CMK (cell line): Measurements from ENCODE around the gene SETD2.

ENCODE experiments used
- DNase-seq: peaks from one replicate; pipeline ENCODE4 v3.0.0-alpha.2; 2010; ENCODE audit warnings: low read depth

The SETD2 gene

GRCh38 chr3:46998121-46998851, 165.6 kb downstream of the SETD2 start:
- DNase-seq, result peak; percentile 54

DNA sequence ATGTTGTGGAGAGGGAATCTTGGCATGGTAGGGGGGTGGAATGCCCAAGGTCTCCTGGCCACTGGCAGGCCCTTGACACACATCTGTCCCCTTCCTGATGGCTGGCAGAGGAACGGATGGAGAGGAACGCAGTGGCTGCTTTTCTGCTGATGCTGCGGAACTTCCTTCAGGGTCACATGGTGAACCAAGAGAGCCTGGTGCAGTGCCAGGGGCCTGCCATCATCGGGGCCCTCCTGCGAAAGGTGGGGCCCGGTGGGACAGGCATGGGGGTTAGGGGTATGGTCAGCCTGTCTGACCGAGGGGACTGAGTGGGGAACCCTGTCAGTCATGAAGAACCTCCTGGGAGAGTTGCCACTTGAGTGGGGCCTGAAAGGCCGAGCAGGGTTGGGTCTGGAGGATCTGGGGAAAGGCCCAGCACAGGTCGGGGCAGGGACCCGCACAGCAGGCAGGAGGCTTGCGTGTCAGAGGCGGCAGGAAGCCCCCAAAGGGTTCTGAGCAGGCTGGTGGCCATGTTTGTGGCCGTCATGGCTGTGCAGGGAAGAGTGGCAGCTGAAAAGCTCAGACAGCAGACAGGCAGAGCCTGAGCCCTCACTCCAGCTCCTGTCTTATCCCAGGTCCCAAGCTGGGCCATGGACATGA, 166.3 kb downstream of the SETD2 start:
- DNase-seq, result no peak

DNA sequence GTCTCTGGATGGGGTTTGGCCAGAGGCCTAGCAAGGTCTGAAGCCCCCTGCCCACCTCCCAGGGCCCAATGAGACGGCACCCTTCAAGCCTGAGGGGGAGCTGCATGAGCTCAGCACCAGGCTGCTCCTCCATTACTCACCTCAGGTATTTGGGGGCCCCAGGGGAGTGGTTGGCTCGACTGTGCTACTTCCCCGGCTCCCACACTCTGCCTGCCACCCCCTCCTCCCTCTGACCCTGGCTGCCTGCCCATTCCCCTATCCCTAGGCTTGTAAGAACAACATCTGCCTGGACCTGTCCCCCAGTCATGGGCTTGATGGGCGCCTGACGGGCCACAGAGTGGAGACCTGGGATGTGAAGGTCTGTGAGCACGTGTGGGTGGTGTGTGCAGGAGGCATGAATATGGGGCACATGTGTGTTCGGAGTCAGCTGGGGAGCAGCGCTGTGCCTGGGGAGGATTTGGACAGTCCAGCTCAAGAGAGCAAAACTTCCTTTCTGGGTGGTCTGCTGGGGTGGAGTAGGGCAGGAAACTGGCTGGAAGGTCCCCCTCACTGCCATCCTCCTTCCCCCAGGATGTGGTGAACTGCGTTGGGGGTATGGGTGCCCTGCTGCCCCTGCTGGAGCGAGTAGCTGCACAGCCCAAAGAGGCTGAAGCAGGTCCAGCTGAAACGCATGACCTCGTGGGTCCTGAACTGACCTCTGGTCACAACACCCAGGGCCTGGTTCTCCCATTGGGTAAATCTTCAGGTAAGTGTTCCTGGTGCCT, 167.0 kb downstream of the SETD2 start:
- no peak for DNase-seq

- no peak for DNase-seq
Observed at GRCh38 chr3:46995901-46996562, 167.9 kb downstream of the SETD2 start.

DNA sequence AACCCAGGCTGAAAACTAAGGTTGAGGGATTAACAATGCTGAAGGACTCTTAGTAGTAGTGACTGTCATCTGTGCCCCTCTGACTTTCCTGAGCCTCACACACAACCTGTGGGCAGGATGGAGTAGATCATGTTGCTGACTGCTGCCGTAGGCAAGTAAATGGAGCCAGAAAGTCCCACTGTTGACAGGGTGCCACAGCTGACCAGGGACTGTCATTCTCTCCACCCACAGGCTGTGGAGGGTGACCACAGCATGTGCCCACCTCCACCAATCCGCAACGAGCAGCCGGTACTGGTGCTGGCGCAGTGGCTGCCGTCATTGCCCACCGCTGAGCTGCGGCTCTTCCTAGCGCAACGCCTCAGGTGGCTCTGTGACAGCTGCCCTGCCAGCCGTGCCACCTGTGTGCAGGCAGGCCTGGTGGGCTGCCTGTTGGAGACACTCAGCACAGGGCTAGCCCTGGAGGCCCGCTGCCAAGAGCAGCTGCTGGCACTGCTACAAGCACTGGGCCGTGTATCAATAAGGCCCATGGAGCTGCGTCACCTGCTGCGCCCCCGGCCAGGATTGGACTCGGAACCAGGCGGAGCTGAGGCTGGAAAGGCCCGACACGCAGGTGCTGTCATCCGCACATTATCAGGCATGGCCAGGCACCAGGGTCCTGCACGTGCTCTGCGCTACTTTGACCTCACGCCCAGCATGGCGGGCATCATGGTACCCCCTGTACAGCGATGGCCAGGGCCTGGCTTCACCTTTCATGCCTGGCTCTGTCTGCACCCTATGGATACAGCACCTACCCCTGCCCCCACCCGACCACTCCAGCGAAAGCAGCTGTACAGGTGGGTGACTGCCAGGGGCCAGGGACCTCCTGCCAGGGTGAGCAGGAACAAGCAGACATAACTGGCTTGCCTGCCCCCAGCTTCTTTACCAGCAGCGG, 168.8 kb downstream of the SETD2 start:
- DNase-seq, result no peak

GRCh38 chr3:46993986-46994385, 169.9 kb downstream of the SETD2 start:
- DNase-seq, result no peak

DNA sequence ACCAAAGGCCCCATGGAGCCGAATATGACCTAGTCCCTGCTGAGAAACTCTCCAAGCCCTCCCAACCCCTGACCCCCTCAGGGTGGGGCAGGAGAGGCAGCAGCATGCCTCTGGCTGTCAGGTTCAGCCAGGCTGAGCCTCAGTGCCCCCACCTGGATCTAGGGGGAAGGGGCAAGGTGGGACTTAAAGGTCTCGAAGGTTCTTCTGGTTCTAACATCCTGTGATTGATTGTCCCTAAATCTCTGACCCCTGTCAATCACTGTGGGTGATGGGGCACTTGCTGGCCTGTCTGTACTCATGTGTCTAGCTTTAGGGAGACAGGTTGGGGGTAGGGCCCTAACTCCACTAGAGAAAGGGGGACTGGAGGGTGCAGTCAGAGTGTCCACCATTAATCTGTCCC, 170.6 kb downstream of the SETD2 start:
- DNase-seq, result no peak

DNA sequence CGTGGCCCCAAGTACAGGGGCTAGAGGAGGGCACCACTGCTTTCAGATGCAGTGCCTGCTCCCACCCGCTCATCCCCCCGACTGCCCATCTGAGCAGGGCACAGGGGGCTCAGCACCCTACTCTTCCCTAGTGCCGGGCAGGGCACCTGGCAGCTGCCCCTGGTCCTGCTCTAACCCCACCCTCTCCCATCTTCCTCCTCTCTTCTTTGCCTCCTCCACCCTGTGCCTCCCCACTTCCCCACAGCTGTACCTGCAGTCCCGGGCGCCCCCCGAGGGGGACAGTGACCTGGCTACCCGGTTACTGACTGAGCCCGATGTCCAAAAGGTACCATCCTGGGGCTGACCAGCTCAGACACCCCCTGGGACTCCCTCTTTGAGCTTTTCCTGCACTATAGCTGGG, 171.7 kb downstream of the SETD2 start:
- DNase-seq, result no peak

GRCh38 chr3:46991406-46992165, 172.3 kb downstream of the SETD2 start:
- no peak for DNase-seq

- no peak for DNase-seq
Observed at GRCh38 chr3:46990573-46991374, 173.1 kb downstream of the SETD2 start.

DNA sequence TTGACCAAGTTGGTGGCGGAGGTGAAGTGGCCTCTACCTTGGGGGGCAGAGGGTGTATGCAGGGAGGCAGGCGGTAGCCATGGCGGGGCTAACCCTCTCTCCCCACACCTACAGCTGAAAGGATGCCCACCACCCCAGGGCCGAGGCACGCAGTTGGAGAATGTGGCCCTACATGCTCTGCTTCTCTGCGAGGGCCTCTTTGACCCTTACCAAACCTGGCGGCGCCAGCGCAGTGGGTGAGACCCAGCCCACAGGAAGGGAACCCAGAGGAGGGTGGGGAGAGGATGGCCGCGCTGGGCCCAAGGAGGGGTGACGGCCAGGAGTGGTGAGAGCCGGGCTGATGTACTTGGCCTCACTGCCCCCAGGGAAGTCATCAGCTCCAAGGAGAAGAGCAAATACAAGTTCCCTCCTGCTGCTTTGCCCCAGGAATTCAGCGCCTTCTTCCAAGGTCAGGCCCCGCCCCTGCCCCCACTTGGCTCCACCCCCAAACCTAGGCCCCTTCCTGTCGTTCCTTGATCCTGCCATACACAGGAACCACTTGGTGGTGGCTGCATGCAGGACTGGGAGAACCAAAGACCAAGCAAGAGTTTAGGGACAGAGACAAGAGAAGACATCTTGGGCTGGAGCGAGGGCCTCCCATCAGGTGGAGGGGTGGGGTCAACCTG, 174.6 kb downstream of the SETD2 start:
- DNase-seq, result peak; percentile 66

DNA sequence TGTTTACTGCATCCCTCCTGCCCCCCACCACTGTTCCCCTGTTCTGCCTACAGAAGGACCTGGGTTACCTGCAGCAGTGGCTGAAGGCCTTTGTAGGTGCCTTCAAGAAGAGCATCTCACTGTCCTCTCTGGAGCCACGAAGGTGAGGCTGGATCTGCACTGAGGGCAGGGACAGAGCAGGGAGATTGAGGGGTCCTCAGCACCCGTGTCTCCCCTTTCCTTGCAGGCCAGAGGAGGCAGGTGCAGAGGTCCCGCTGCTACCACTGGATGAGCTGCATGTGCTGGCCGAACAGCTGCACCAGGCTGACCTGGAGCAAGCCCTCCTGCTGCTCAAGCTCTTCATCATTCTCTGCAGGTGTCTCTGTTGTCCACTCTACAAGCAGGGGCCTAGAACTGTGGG, 175.3 kb downstream of the SETD2 start:
- DNase-seq, result no peak

GRCh38 chr3:46987743-46988401, 176.0 kb downstream of the SETD2 start:
- DNase-seq, result peak; percentile 92

DNA sequence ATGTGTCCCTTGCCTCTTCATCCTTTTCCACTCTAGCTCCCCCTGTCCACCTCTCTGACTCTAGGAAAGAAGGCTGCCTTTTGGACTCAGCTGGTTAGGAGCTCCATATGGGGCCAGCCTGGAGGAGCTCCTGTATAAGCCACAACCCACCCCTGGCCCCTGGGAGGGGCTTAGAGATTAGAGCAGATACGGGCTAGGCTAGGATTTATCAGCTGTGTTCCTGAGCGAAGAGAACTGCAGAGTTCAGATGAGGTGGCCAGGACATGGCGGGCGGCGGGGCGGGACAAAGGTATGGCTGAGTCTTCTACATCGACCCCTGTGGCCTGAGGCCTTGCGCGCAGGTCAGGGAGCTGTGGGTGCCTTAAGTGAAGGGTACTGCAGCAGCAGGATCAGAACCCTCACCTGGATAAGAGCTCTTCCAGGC, 176.6 kb downstream of the SETD2 start:
- peak; percentile 72 for DNase-seq

DNA sequence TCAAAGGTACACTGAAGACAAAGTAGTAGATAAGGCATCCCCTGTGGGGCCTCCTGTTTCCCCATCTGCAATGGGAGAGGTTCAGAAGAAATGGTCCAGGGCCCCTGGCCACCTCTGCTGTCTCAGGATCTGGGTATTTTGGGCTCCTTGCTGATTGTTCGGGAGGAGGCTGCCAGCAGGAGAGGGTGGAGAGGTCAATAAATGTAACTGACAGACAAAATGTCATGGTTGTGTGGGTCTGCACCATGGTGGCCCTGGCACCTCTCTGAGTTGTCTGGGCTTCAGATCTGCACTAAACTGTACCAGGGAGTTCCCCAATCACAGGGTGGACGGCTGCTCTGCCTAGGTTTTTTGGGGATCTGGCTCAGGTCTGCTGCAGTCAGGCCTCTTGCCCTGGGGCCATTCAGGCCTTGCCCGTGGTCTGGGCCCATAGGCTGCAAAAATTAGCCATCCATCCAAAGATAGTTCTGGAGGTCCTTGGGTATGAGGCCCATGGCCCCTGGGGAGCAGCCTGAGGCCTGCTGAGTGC, 177.1 kb downstream of the SETD2 start:
- no peak for DNase-seq

DNA sequence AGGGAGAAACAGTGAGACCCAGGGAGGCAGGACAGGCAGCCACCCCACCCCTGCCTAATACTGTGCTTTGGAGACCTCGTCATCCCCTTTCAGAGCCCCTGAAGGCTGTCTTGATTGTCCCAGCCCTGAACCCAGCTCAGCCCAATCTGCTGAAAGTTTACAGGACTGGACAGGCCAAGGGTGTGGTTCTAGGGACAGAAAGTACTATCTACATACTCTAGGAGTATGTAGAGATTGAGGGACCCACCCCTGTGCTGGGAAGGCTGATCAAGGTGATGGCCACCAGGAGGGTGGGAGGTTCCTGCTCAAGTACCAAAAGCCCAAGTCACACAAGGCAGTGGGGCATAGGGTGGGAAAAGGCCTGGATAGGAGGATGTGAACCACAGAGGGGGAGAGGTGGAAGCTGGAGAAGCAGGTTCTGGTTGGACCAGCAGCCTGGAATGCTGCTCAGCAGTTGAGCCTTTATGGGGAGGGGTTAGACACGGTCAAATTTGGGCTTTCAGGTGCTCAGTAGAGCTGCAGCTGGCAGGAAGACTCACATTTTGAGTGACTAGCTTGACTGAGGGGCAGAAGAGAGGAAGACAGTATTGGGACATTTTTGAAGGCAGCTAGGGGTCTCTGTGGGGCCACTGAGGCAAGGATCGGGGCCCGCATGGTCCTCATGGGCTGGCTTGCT, 177.7 kb downstream of the SETD2 start:
- no peak for DNase-seq

GRCh38 chr3:46985588-46985987, 178.3 kb downstream of the SETD2 start:
- no peak for DNase-seq
